ENCODE results near the gene CDH26. TPM values are rescaled to one million over a fixed set of nuclear protein-coding genes. Genes with fewer than 3 reads are reported as not detected.
"Not testable (repeated sequence)": the region's sequence is repeated elsewhere in the genome, so short reads cannot be mapped to it uniquely, and the experiment has no call there.

The CDH26 gene
- total RNA-seq, 1 experiment from 2014 or later: 1.1 TPM

- no peaks in the 10 kb centered on the region for H3K9me3 Mint-ChIP-seq (ENCODE audit: low read depth, unreplicated experiment)
- TF ChIP-seq CTCF (IDR thresholded peaks at IDR 0.05; ENCODE audit: unreplicated experiment): peak; percentile 57
- CTCF ChIA-PET: interaction anchor here (0.7 to 2.0 kb wide), 5 partner anchors 23 to 209 kb away, joined by 3 to 9 read pairs (median 8); no protein-coding TSS in a partner anchor
- H3K36me3 Mint-ChIP-seq (ENCODE audit: insufficient read depth, unreplicated experiment): peaks cover 13% of the 10 kb centered on the region
- intact Hi-C loops (cut with micrococcal nuclease; ENCODE audit: unreplicated experiment): loop anchor here (1.0 to 10.0 kb wide), 5 partner anchors 44 to 1946 kb away; no protein-coding TSS in a partner anchor
- H3K4me3 Mint-ChIP-seq (ENCODE audit: low read depth, unreplicated experiment): no peak overlapping the region
- H3K27me3 Mint-ChIP-seq (ENCODE audit: unreplicated experiment): no peaks in the 10 kb centered on the region
- peak; percentile 48 for DNase-seq
- BruUV-seq (replicated peaks): no TSS peak
- H3K27ac Mint-ChIP-seq (ENCODE audit: unreplicated experiment): no peak overlapping the region
- peaks cover 14% of the 10 kb centered on the region for H3K4me1 Mint-ChIP-seq (ENCODE audit: low read depth, unreplicated experiment)
Measured at GRCh38 chr20:59948828-59949720, 9.1 kb upstream of the CDH26 start.

- Mint-ChIP-seq H3K4me3 (ENCODE audit: low read depth, unreplicated experiment) (no peak overlapping the region), H3K27me3 (ENCODE audit: unreplicated experiment) (no peaks in the 10 kb centered on the region), H3K36me3 (ENCODE audit: insufficient read depth, unreplicated experiment) (peaks cover 6% of the 10 kb centered on the region), H3K27ac (ENCODE audit: unreplicated experiment) (no peak overlapping the region), H3K4me1 (ENCODE audit: low read depth, unreplicated experiment) (peaks cover 14% of the 10 kb centered on the region), H3K9me3 (ENCODE audit: low read depth, unreplicated experiment) (no peaks in the 10 kb centered on the region)
- no peak for TF ChIP-seq CTCF (IDR thresholded peaks at IDR 0.05; ENCODE audit: unreplicated experiment)
- CTCF ChIA-PET: interaction anchor here (1.5 to 1.9 kb wide), 2 partner anchors 39 to 100 kb away, joined by 3 to 8 read pairs; no protein-coding TSS in a partner anchor
- intact Hi-C loops (cut with micrococcal nuclease; ENCODE audit: unreplicated experiment): loop anchor here (1.0 to 10.0 kb wide), 5 partner anchors 43 to 1945 kb away; no protein-coding TSS in a partner anchor
- DNase-seq: no peak
- no TSS peak for BruUV-seq (replicated peaks)
Measured at GRCh38 chr20:59949911-59950310, 8.3 kb upstream of the CDH26 start.

GRCh38 chr20:59954718-59955117, 3.5 kb upstream of the CDH26 start:
- no peak for TF ChIP-seq CTCF (IDR thresholded peaks at IDR 0.05; ENCODE audit: unreplicated experiment)
- no peak overlapping the region for H3K27ac Mint-ChIP-seq (ENCODE audit: unreplicated experiment)
- H3K36me3 Mint-ChIP-seq (ENCODE audit: insufficient read depth, unreplicated experiment): no peaks in the 10 kb centered on the region
- intact Hi-C loops (cut with micrococcal nuclease; ENCODE audit: unreplicated experiment): no loop called here
- H3K27me3 Mint-ChIP-seq (ENCODE audit: unreplicated experiment): no peaks in the 10 kb centered on the region
- no peaks in the 10 kb centered on the region for H3K4me1 Mint-ChIP-seq (ENCODE audit: low read depth, unreplicated experiment)
- no peak overlapping the region for H3K4me3 Mint-ChIP-seq (ENCODE audit: low read depth, unreplicated experiment)
- no peak for DNase-seq
- BruUV-seq (replicated peaks): no TSS peak
- CTCF ChIA-PET: interaction anchor here (0.6 to 1.9 kb wide), 7 partner anchors 11 to 95 kb away, joined by 3 to 15 read pairs (median 4); partner anchors contain the start of genes FAM217B and PPP1R3D
- H3K9me3 Mint-ChIP-seq (ENCODE audit: low read depth, unreplicated experiment): no peaks in the 10 kb centered on the region

GRCh38 chr20:59955131-59955796, 3.0 kb upstream of the CDH26 start:
- Mint-ChIP-seq H3K4me1 (ENCODE audit: low read depth, unreplicated experiment) (no peaks in the 10 kb centered on the region), H3K9me3 (ENCODE audit: low read depth, unreplicated experiment) (no peaks in the 10 kb centered on the region), H3K27me3 (ENCODE audit: unreplicated experiment) (no peaks in the 10 kb centered on the region), H3K36me3 (ENCODE audit: insufficient read depth, unreplicated experiment) (no peaks in the 10 kb centered on the region), H3K27ac (ENCODE audit: unreplicated experiment) (no peak overlapping the region), H3K4me3 (ENCODE audit: low read depth, unreplicated experiment) (no peak overlapping the region)
- intact Hi-C loops (cut with micrococcal nuclease; ENCODE audit: unreplicated experiment): no loop called here
- peak; percentile 40 for TF ChIP-seq CTCF (IDR thresholded peaks at IDR 0.05; ENCODE audit: unreplicated experiment)
- DNase-seq: peak; percentile 41
- no TSS peak for BruUV-seq (replicated peaks)
- CTCF ChIA-PET: interaction anchor here (0.6 to 1.9 kb wide), 9 partner anchors 11 to 172 kb away, joined by 3 to 15 read pairs (median 4); partner anchors contain the start of genes FAM217B and PPP1R3D

- H3K27me3 Mint-ChIP-seq (ENCODE audit: unreplicated experiment); BruUV-seq (replicated peaks); DNase-seq; H3K4me3 Mint-ChIP-seq (ENCODE audit: low read depth, unreplicated experiment); intact Hi-C loops (cut with micrococcal nuclease; ENCODE audit: unreplicated experiment); CTCF ChIA-PET; H3K27ac Mint-ChIP-seq (ENCODE audit: unreplicated experiment); H3K36me3 Mint-ChIP-seq (ENCODE audit: insufficient read depth, unreplicated experiment); H3K9me3 Mint-ChIP-seq (ENCODE audit: low read depth, unreplicated experiment): not testable (repeated sequence)
- peaks cover 12% of the 10 kb centered on the region for H3K4me1 Mint-ChIP-seq (ENCODE audit: low read depth, unreplicated experiment)
Measured at GRCh38 chr20:59957568-59957967, 655 bp upstream of the CDH26 start.

Measured in Calu3 (cell line).